H1 (cell line): ENCODE measurements around the gene MAPK13. TPM values are rescaled to one million over a fixed set of nuclear protein-coding genes. Genes with fewer than 3 reads are reported as not detected.

ENCODE experiments used
- FOSL1 ChIP-seq: IDR thresholded peaks from 2 replicates; pipeline ENCODE4 v1.6.1; 2011; ENCODE audit warnings: mild to moderate bottlenecking, low read depth, low read length, moderate library complexity; ENCODE audit not compliant: insufficient read depth
- HDAC2 ChIP-seq, 2 experiments: fragments of 300-600 bp in 1 of 2; sonication (generic) in 1 of 2; IDR thresholded peaks; 2 replicates each; pipeline ENCODE4 v1.6.1; 2011 to 2012; ENCODE audit warnings: low read depth in 2 of 2, low read length in 2 of 2, mild to moderate bottlenecking in 2 of 2, moderate library complexity in 2 of 2, borderline replicate concordance in 1 of 2, inconsistent platforms in 1 of 2
- JUN ChIP-seq: IDR thresholded peaks from 2 replicates; pipeline ENCODE4 v1.6.1; 2011; ENCODE audit warnings: low read depth, mild to moderate bottlenecking, improper control_type of control experiment, low read length
- KDM4A ChIP-seq: IDR thresholded peaks from one replicate; pipeline ENCODE4 v1.7.1; 2012; ENCODE audit warnings: low read depth, mild to moderate bottlenecking, moderate library complexity, low read length, inconsistent platforms; ENCODE audit not compliant: severe bottlenecking
- RFX5 ChIP-seq: IDR thresholded peaks from 2 replicates; pipeline ENCODE4 v1.6.1; 2011; ENCODE audit warnings: low read depth, low read length, improper control_type of control experiment, borderline replicate concordance
- RNF2 ChIP-seq: fragments of 200-900, 300-1000 bp; sonication (generic); IDR thresholded peaks from 2 replicates; pipeline ENCODE4 v1.7.1; 2016; ENCODE audit warnings: borderline replicate concordance, low read depth, mild to moderate bottlenecking, antibody characterized with exemption, low read length; ENCODE audit not compliant: poor library complexity, severe bottlenecking; ENCODE audit errors: missing control alignments
- SP2 ChIP-seq: IDR thresholded peaks from 2 replicates; pipeline ENCODE4 v1.6.1; 2012; ENCODE audit warnings: mild to moderate bottlenecking, low read length, inconsistent platforms
- TBP ChIP-seq: IDR thresholded peaks from 2 replicates; pipeline ENCODE4 v1.6.1; 2011; ENCODE audit warnings: low read depth, low read length, improper control_type of control experiment
- polyA plus RNA-seq, 7 experiments: library from polyadenylated mRNA; depleted of rRNA in 3 of 7; stranded (reverse) in 5 of 7; unstranded in 2 of 7; fragments of >200 nt in 5 of 7; fragments of 200-250 nt in 2 of 7; gene quantifications; 1 replicate in 5 of 7; 2 replicates in 1 of 7; 4 replicates in 1 of 7; pipeline versions ENCODE4 v1.2.1 to v1.2.3, GENCODE V29; 2011 to 2013; ENCODE audit warnings: missing spikeins in 2 of 7, mixed read lengths in 2 of 7
- total RNA-seq: library from RNA; stranded (reverse); fragmentation: NEBNext Ultra II Directional; extraction: Animal tissue kit (Norgen Biotek cat#: 25700); gene quantifications from 2 replicates; pipeline ENCODE4 v1.2.1, GENCODE V29; 2021
- TF ChIP-seq, protein P1 (sequence below): fragments of 300-600 bp; sonication (generic); IDR thresholded peaks from 2 replicates; pipeline ENCODE4 v1.7.1; 2012; ENCODE audit warnings: low read length, moderate library complexity, mild to moderate bottlenecking, inconsistent platforms; ENCODE audit not compliant: insufficient replicate concordance

Gene MAPK13
- total and polyA plus RNA-seq, 2 of the 8 experiments (the other 6 are each of a cell fraction or from before 2014, with no cell fraction given), result 10.1 to 14.1 TPM

DNA sequence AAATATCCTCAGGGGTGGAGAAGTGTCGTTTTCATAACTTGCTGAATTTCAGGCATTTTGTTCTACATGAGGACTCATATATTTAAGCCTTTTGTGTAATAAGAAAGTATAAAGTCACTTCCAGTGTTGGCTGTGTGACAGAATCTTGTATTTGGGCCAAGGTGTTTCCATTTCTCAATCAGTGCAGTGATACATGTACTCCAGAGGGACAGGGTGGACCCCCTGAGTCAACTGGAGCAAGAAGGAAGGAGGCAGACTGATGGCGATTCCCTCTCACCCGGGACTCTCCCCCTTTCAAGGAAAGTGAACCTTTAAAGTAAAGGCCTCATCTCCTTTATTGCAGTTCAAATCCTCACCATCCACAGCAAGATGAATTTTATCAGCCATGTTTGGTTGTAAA lies 20.3 kb upstream of the MAPK13 start (continued):
- TF ChIP-seq, protein P1, sequence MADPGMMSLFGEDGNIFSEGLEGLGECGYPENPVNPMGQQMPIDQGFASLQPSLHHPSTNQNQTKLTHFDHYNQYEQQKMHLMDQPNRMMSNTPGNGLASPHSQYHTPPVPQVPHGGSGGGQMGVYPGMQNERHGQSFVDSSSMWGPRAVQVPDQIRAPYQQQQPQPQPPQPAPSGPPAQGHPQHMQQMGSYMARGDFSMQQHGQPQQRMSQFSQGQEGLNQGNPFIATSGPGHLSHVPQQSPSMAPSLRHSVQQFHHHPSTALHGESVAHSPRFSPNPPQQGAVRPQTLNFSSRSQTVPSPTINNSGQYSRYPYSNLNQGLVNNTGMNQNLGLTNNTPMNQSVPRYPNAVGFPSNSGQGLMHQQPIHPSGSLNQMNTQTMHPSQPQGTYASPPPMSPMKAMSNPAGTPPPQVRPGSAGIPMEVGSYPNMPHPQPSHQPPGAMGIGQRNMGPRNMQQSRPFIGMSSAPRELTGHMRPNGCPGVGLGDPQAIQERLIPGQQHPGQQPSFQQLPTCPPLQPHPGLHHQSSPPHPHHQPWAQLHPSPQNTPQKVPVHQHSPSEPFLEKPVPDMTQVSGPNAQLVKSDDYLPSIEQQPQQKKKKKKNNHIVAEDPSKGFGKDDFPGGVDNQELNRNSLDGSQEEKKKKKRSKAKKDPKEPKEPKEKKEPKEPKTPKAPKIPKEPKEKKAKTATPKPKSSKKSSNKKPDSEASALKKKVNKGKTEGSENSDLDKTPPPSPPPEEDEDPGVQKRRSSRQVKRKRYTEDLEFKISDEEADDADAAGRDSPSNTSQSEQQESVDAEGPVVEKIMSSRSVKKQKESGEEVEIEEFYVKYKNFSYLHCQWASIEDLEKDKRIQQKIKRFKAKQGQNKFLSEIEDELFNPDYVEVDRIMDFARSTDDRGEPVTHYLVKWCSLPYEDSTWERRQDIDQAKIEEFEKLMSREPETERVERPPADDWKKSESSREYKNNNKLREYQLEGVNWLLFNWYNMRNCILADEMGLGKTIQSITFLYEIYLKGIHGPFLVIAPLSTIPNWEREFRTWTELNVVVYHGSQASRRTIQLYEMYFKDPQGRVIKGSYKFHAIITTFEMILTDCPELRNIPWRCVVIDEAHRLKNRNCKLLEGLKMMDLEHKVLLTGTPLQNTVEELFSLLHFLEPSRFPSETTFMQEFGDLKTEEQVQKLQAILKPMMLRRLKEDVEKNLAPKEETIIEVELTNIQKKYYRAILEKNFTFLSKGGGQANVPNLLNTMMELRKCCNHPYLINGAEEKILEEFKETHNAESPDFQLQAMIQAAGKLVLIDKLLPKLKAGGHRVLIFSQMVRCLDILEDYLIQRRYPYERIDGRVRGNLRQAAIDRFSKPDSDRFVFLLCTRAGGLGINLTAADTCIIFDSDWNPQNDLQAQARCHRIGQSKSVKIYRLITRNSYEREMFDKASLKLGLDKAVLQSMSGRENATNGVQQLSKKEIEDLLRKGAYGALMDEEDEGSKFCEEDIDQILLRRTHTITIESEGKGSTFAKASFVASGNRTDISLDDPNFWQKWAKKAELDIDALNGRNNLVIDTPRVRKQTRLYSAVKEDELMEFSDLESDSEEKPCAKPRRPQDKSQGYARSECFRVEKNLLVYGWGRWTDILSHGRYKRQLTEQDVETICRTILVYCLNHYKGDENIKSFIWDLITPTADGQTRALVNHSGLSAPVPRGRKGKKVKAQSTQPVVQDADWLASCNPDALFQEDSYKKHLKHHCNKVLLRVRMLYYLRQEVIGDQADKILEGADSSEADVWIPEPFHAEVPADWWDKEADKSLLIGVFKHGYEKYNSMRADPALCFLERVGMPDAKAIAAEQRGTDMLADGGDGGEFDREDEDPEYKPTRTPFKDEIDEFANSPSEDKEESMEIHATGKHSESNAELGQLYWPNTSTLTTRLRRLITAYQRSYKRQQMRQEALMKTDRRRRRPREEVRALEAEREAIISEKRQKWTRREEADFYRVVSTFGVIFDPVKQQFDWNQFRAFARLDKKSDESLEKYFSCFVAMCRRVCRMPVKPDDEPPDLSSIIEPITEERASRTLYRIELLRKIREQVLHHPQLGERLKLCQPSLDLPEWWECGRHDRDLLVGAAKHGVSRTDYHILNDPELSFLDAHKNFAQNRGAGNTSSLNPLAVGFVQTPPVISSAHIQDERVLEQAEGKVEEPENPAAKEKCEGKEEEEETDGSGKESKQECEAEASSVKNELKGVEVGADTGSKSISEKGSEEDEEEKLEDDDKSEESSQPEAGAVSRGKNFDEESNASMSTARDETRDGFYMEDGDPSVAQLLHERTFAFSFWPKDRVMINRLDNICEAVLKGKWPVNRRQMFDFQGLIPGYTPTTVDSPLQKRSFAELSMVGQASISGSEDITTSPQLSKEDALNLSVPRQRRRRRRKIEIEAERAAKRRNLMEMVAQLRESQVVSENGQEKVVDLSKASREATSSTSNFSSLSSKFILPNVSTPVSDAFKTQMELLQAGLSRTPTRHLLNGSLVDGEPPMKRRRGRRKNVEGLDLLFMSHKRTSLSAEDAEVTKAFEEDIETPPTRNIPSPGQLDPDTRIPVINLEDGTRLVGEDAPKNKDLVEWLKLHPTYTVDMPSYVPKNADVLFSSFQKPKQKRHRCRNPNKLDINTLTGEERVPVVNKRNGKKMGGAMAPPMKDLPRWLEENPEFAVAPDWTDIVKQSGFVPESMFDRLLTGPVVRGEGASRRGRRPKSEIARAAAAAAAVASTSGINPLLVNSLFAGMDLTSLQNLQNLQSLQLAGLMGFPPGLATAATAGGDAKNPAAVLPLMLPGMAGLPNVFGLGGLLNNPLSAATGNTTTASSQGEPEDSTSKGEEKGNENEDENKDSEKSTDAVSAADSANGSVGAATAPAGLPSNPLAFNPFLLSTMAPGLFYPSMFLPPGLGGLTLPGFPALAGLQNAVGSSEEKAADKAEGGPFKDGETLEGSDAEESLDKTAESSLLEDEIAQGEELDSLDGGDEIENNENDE, result no peak
- TF ChIP-seq RFX5 (no peak), FOSL1 (no peak), JUN (no peak), KDM4A (no peak), HDAC2 (IDR thresholded peaks at IDR 0.05; ENCODE audit: borderline replicate concordance in 1 of 2, low read depth in 2 of 2, low read length in 2 of 2) (no peak), RNF2 (no peak), TBP (no peak), SP2 (no peak)
